Measurements from ENCODE around the gene DDX17.

GRCh38 chr22:38504731-38505540 is 1.2 kb downstream of the DDX17 start:
- peak in 2 of 3 donors; percentile 52 to 63 for TF ChIP-seq POLR2A (IDR thresholded peaks at IDR 0.05)
- no peak for TF ChIP-seq CTCF (IDR thresholded peaks at IDR 0.05)
